Measurements from ENCODE around the gene PRAMEF25.
"Not testable (repeated sequence)": the region's sequence is repeated elsewhere in the genome, so short reads cannot be mapped to it uniquely, and the experiment has no call there.

The PRAMEF25 gene

GRCh38 chr1:13070474-13070873 is at the start of gene PRAMEF25:
TSS of gene PRAMEF25 (plus strand) at chr1:13070774. CDS start at chr1:13073694, 2,920 bp downstream.
- DNase-seq = not testable (repeated sequence)

- DNase-seq = not testable (repeated sequence)
Observed at GRCh38 chr1:13056475-13056874, 14.1 kb upstream of the PRAMEF25 start, which contains the start of gene PRAMEF27. TSS of gene PRAMEF27 (minus strand) at chr1:13056575. CDS start at chr1:13053659, 2,916 bp downstream.

GRCh38 chr1:13116754-13117153 is 46.2 kb downstream of the PRAMEF25 start, which contains the start of gene HNRNPCL2:
TSS of gene HNRNPCL2 (minus strand) at chr1:13116854. CDS start at chr1:13116400, 454 bp downstream.
- not testable (repeated sequence) for DNase-seq

Data from midbrain (tissue), 1 donor.